Liver (tissue), 9 donors: ENCODE results near the gene NCAPD2. TPM values are rescaled to one million over a fixed set of nuclear protein-coding genes. Genes with fewer than 3 reads are reported as not detected.

ENCODE experiments used
- DNase-seq: peaks from one replicate; pipeline ENCODE4 v3.0.0-alpha.2; 2017; ENCODE audit warnings: low spot score
- H3K27ac ChIP-seq, 2 donors: one replicate each; pipeline ENCODE4 v1.7.0; 2013; ENCODE audit warnings: inconsistent platforms in 2 of 2, low read length in 2 of 2, control low read depth in 1 of 2, low read depth in 1 of 2, mild to moderate bottlenecking in 1 of 2
- H3K27me3 ChIP-seq, 4 donors: one replicate each; pipeline versions ENCODE4 v1.6.1 to v1.7.0; 2013; ENCODE audit warnings: low read length in 3 of 4, inconsistent platforms in 1 of 4, mild to moderate bottlenecking in 1 of 4, moderate library complexity in 1 of 4; ENCODE audit not compliant: control insufficient read depth in 4 of 4, insufficient read depth in 4 of 4
- H3K36me3 ChIP-seq, 4 donors: one replicate each; pipeline versions ENCODE4 v1.6.1 to v1.7.0; 2013; ENCODE audit warnings: low read length in 3 of 4, mild to moderate bottlenecking in 3 of 4, low read depth in 1 of 4, moderate library complexity in 1 of 4; ENCODE audit not compliant: control insufficient read depth in 4 of 4, insufficient read depth in 3 of 4
- H3K4me1 ChIP-seq, 4 donors: one replicate each; pipeline versions ENCODE4 v1.6.1 to v1.7.0; 2013; ENCODE audit warnings: low read length in 3 of 4, mild to moderate bottlenecking in 3 of 4, moderate library complexity in 1 of 4; ENCODE audit not compliant: control insufficient read depth in 4 of 4, insufficient read depth in 4 of 4
- H3K4me3 ChIP-seq, 3 donors: one replicate each; pipeline versions ENCODE4 v1.6.1 to v1.7.0; 2013; ENCODE audit warnings: low read length in 3 of 3, control low read depth in 1 of 3, low read depth in 1 of 3, mild to moderate bottlenecking in 1 of 3
- H3K9ac ChIP-seq, 2 donors: one replicate each; pipeline ENCODE4 v1.7.0; 2013; ENCODE audit warnings: low read length in 2 of 2, mild to moderate bottlenecking in 2 of 2, moderate library complexity in 2 of 2, control low read depth in 1 of 2, low read depth in 1 of 2
- H3K9me3 ChIP-seq, 4 donors: one replicate each; pipeline versions ENCODE4 v1.6.1 to v1.7.0; 2013; ENCODE audit warnings: low read length in 3 of 4; ENCODE audit not compliant: control insufficient read depth in 4 of 4
- EGR1 ChIP-seq, 2 donors: IDR thresholded peaks; 2 replicates each; pipeline ENCODE4 v1.6.1; 2016 to 2018; ENCODE audit warnings: antibody characterized with exemption in 2 of 2, low read depth in 2 of 2
- FOXA1 ChIP-seq: IDR thresholded peaks from 2 replicates; pipeline ENCODE4 v1.6.1; 2016; ENCODE audit warnings: antibody characterized with exemption
- FOXA2 ChIP-seq: IDR thresholded peaks from 2 replicates; pipeline ENCODE4 v1.6.1; 2016; ENCODE audit warnings: antibody characterized with exemption
- GABPA ChIP-seq, 2 donors: IDR thresholded peaks in 1 of 2; conservative IDR thresholded peaks in 1 of 2; 2 replicates each; pipeline ENCODE4 v1.6.1; 2016; ENCODE audit warnings: antibody characterized with exemption in 2 of 2, mild to moderate bottlenecking in 1 of 2, moderate library complexity in 1 of 2
- HNF4A ChIP-seq, 2 donors: conservative IDR thresholded peaks; 2 replicates each; pipeline ENCODE4 v1.6.1; 2016; ENCODE audit warnings: antibody characterized with exemption in 2 of 2, mild to moderate bottlenecking in 2 of 2
- HNF4G ChIP-seq: IDR thresholded peaks from 2 replicates; pipeline ENCODE4 v1.6.1; 2016; ENCODE audit warnings: antibody characterized with exemption
- JUND ChIP-seq, 2 donors: IDR thresholded peaks; 2 replicates each; pipeline ENCODE4 v1.6.1; 2016; ENCODE audit warnings: antibody characterized with exemption in 2 of 2
- NR2F2 ChIP-seq: IDR thresholded peaks from 2 replicates; pipeline ENCODE4 v1.6.1; 2016; ENCODE audit warnings: antibody characterized with exemption
- RAD21 ChIP-seq, 2 donors: IDR thresholded peaks; 2 replicates each; pipeline ENCODE4 v1.6.1; 2016; ENCODE audit warnings: antibody characterized with exemption in 2 of 2, mild to moderate bottlenecking in 2 of 2
- RXRA ChIP-seq, 2 donors: IDR thresholded peaks; 2 replicates each; pipeline ENCODE4 v1.6.1; 2017 to 2018; ENCODE audit warnings: antibody characterized with exemption in 2 of 2, mild to moderate bottlenecking in 1 of 2
- SP1 ChIP-seq: IDR thresholded peaks from 2 replicates; pipeline ENCODE4 v1.6.1; 2018; ENCODE audit warnings: antibody characterized with exemption, mild to moderate bottlenecking
- TAF1 ChIP-seq: conservative IDR thresholded peaks from 2 replicates; pipeline ENCODE4 v1.6.1; 2016; ENCODE audit warnings: antibody characterized with exemption, mild to moderate bottlenecking
- YY1 ChIP-seq: IDR thresholded peaks from 2 replicates; pipeline ENCODE4 v1.6.1; 2016; ENCODE audit warnings: antibody characterized with exemption, mild to moderate bottlenecking
- WGBS: extraction: QIAGEN DNeasy Blood & Tissue Kit; methylation state at CpG from one replicate; pipeline ENCODE4 v1.1.7; 2013; 5-methylcytosine and 5-hydroxymethylcytosine counted together
- polyA plus RNA-seq, 2 donors: library from polyadenylated mRNA; stranded (reverse) in 1 of 2; unstranded in 1 of 2; fragments of 200-250 nt in 1 of 2; fragments of >200 nt in 1 of 2; fragmentation: Nextera tagmentation in 1 of 2; extraction: Ambion mirVana in 1 of 2; gene quantifications; one replicate each; pipeline versions ENCODE4 v1.2.1 to v1.2.3, GENCODE V29; 2013 to 2015
- total RNA-seq, 2 donors: library from RNA; depleted of rRNA; stranded (reverse); fragments of >200 nt; gene quantifications; one replicate each; pipeline ENCODE4 v1.2.3, GENCODE V29; 2014
- TF ChIP-seq, protein P1 (sequence below): IDR thresholded peaks from 2 replicates; pipeline ENCODE4 v1.6.1; 2016; ENCODE audit warnings: antibody characterized with exemption
- TF ChIP-seq, protein P2 (sequence below): fragments of 150-350 bp; IDR thresholded peaks from 2 replicates; pipeline ENCODE4 v1.5.1; 2017; ENCODE audit warnings: improper control_type of control experiment, low read depth, low read length; ENCODE audit not compliant: missing input control
- TF ChIP-seq, protein P3 (sequence below): IDR thresholded peaks from 2 replicates; pipeline ENCODE4 v1.6.1; 2016; ENCODE audit warnings: antibody characterized with exemption
- TF ChIP-seq, protein P4 (sequence below): IDR thresholded peaks from 2 replicates; pipeline ENCODE4 v1.6.1; 2016; ENCODE audit warnings: antibody characterized with exemption
- TF ChIP-seq, protein P5 (sequence below): IDR thresholded peaks from 2 replicates; pipeline ENCODE4 v1.6.1; 2016; ENCODE audit warnings: antibody characterized with exemption, mild to moderate bottlenecking
- donor health status: healthy.
- donor health status: healthy.
- donor health status: healthy.
- donor health status: healthy.
- donor health status: healthy.

NCAPD2 gene
- total and polyA plus RNA-seq, 4 donors: 2.0 to 55.1 (median 7.4) TPM

DNA sequence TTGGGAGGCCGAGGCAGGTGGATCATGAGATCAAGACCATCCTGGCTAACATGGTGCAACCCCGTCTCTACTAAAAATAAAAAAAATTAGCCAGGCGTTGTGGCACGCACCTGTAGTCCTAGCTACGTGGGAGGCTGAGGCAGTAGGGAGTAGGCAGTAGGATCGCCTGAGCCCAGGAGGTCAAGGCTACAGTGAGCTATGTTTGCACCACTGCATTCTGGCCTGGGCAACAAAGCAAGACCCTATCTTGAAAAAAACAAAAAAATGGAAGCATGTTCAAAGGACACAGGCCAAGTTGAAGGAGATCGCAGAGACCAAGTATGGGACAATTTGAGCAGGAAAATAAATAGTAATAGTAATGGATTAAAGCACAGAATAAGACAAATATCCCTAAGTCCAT is 14.2 kb downstream of the NCAPD2 start (continued):
- TF ChIP-seq, protein P1, sequence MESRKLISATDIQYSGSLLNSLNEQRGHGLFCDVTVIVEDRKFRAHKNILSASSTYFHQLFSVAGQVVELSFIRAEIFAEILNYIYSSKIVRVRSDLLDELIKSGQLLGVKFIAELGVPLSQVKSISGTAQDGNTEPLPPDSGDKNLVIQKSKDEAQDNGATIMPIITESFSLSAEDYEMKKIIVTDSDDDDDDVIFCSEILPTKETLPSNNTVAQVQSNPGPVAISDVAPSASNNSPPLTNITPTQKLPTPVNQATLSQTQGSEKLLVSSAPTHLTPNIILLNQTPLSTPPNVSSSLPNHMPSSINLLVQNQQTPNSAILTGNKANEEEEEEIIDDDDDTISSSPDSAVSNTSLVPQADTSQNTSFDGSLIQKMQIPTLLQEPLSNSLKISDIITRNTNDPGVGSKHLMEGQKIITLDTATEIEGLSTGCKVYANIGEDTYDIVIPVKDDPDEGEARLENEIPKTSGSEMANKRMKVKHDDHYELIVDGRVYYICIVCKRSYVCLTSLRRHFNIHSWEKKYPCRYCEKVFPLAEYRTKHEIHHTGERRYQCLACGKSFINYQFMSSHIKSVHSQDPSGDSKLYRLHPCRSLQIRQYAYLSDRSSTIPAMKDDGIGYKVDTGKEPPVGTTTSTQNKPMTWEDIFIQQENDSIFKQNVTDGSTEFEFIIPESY: no peak
- no peak for TF ChIP-seq RXRA (IDR thresholded peaks at IDR 0.05)
- no peak for TF ChIP-seq EGR1 (IDR thresholded peaks at IDR 0.05; ENCODE audit: low read depth in 2 of 2)
- TF ChIP-seq, protein P2, sequence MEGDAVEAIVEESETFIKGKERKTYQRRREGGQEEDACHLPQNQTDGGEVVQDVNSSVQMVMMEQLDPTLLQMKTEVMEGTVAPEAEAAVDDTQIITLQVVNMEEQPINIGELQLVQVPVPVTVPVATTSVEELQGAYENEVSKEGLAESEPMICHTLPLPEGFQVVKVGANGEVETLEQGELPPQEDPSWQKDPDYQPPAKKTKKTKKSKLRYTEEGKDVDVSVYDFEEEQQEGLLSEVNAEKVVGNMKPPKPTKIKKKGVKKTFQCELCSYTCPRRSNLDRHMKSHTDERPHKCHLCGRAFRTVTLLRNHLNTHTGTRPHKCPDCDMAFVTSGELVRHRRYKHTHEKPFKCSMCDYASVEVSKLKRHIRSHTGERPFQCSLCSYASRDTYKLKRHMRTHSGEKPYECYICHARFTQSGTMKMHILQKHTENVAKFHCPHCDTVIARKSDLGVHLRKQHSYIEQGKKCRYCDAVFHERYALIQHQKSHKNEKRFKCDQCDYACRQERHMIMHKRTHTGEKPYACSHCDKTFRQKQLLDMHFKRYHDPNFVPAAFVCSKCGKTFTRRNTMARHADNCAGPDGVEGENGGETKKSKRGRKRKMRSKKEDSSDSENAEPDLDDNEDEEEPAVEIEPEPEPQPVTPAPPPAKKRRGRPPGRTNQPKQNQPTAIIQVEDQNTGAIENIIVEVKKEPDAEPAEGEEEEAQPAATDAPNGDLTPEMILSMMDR: no peak
- TF ChIP-seq, protein P3, sequence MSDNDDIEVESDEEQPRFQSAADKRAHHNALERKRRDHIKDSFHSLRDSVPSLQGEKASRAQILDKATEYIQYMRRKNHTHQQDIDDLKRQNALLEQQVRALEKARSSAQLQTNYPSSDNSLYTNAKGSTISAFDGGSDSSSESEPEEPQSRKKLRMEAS: no peak
- TF ChIP-seq RAD21 (IDR thresholded peaks at IDR 0.05): no peak

DNA sequence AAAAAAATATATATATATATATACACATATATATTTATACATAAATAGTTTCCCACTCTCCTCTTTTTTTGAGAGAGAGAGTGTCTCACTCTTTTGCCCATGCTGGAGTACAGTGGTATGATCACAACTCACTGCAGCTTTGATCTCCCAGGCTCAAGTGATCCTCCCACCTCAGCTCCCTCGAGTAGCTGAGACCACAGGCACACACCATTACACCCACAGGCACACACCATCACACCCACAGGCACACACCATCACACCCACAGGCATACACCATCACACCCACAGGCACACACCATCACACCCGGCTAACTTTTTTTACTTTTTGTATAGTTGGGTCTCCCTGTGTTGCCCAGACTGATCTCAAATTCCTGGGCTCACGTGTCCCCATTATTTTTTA is 26.3 kb downstream of the NCAPD2 start:
- peaks cover 17 to 69% (median 54%) of the 10 kb centered on the region in 4 donors for H3K36me3 ChIP-seq
- WGBS: 69% methylated on average over 3 of the region's 3 CpGs
- H3K9me3 ChIP-seq: no peaks in the 10 kb centered on the region
- TF ChIP-seq EGR1 (IDR thresholded peaks at IDR 0.05; ENCODE audit: low read depth in 2 of 2) (no peak), HNF4G (no peak), HNF4A (conservative IDR thresholded peaks at IDR 0.05) (no peak), FOXA2 (no peak), NR2F2 (no peak), YY1 (no peak), JUND (IDR thresholded peaks at IDR 0.05) (no peak), FOXA1 (no peak), RAD21 (IDR thresholded peaks at IDR 0.05) (no peak), TAF1 (no peak), SP1 (no peak), RXRA (IDR thresholded peaks at IDR 0.05) (no peak), GABPA (IDR thresholded peaks at IDR 0.05 in 1 of 2, conservative IDR thresholded peaks at IDR 0.05 in 1 of 2) (no peak)
- TF ChIP-seq, protein P1: no peak
- TF ChIP-seq, protein P4, sequence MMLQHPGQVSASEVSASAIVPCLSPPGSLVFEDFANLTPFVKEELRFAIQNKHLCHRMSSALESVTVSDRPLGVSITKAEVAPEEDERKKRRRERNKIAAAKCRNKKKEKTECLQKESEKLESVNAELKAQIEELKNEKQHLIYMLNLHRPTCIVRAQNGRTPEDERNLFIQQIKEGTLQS: no peak
- TF ChIP-seq, protein P2: no peak
- TF ChIP-seq, protein P3: no peak
- TF ChIP-seq, protein P5, sequence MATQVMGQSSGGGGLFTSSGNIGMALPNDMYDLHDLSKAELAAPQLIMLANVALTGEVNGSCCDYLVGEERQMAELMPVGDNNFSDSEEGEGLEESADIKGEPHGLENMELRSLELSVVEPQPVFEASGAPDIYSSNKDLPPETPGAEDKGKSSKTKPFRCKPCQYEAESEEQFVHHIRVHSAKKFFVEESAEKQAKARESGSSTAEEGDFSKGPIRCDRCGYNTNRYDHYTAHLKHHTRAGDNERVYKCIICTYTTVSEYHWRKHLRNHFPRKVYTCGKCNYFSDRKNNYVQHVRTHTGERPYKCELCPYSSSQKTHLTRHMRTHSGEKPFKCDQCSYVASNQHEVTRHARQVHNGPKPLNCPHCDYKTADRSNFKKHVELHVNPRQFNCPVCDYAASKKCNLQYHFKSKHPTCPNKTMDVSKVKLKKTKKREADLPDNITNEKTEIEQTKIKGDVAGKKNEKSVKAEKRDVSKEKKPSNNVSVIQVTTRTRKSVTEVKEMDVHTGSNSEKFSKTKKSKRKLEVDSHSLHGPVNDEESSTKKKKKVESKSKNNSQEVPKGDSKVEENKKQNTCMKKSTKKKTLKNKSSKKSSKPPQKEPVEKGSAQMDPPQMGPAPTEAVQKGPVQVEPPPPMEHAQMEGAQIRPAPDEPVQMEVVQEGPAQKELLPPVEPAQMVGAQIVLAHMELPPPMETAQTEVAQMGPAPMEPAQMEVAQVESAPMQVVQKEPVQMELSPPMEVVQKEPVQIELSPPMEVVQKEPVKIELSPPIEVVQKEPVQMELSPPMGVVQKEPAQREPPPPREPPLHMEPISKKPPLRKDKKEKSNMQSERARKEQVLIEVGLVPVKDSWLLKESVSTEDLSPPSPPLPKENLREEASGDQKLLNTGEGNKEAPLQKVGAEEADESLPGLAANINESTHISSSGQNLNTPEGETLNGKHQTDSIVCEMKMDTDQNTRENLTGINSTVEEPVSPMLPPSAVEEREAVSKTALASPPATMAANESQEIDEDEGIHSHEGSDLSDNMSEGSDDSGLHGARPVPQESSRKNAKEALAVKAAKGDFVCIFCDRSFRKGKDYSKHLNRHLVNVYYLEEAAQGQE: no peak
- no peak overlapping the region for H3K4me3 ChIP-seq
- DNase-seq: no peak
- H3K27me3 ChIP-seq: no peaks in the 10 kb centered on the region
- H3K27ac ChIP-seq: no peak overlapping the region
- H3K4me1 ChIP-seq: no peaks in the 10 kb centered on the region
- no peak overlapping the region for H3K9ac ChIP-seq
